Adrenal gland (tissue), 12 donors: ENCODE measurements around the gene MAVS. TPM values are rescaled to one million over a fixed set of nuclear protein-coding genes. Genes with fewer than 3 reads are reported as not detected.

ENCODE experiments used
- DNase-seq, 7 donors: peaks; one replicate each; pipeline ENCODE4 v3.0.0-alpha.2; 2019 to 2020
- H3K27ac ChIP-seq, 5 donors: fragments of 200-600 bp; sonication (generic) in 4 of 5; 1 replicate in 3 of 5; 2 replicates in 2 of 5; pipeline versions ENCODE4 v1.5.1 to v1.8.0; 2016 to 2020; ENCODE audit warnings: mild to moderate bottlenecking in 1 of 5
- H3K27me3 ChIP-seq: fragments of 200-600 bp; 2 replicates; pipeline ENCODE4 v1.8.0; 2021
- H3K36me3 ChIP-seq, 2 donors: fragments of 200-600 bp; replicated peaks in 1 of 2; 1 replicate in 1 of 2; 2 replicates in 1 of 2; pipeline versions ENCODE4 v1.5.1 to v1.8.0; 2018 to 2022
- H3K4me1 ChIP-seq, 2 donors: fragments of 200-600 bp; replicated peaks in 1 of 2; 1 replicate in 1 of 2; 2 replicates in 1 of 2; pipeline versions ENCODE4 v1.5.1 to v1.8.0; 2018 to 2021
- H3K4me3 ChIP-seq, 4 donors: fragments of 200-600 bp; sonication (generic) in 3 of 4; one replicate each; pipeline ENCODE4 v1.5.1; 2016 to 2018
- H3K9me3 ChIP-seq, 3 donors: fragments of 200-600 bp; sonication (generic) in 1 of 3; replicated peaks in 1 of 3; 1 replicate in 2 of 3; 2 replicates in 1 of 3; pipeline versions ENCODE4 v1.5.1 to v1.8.0; 2016 to 2021
- POLR2A ChIP-seq, 2 donors: fragments of 450-650 bp; IDR thresholded peaks; one replicate each; pipeline ENCODE4 v1.6.1; 2017; ENCODE audit warnings: antibody characterized with exemption in 2 of 2, mild to moderate bottlenecking in 2 of 2, moderate library complexity in 1 of 2
- WGBS, 4 donors: extraction: QIAGEN DNeasy Blood & Tissue Kit in 2 of 4; methylation state at CpG; one replicate each; pipeline versions ENCODE4 v1.1.5 to v1.1.7; 2013 to 2017; 5-methylcytosine and 5-hydroxymethylcytosine counted together
- intact Hi-C, 2 donors: fragments of 100-400 bp; cut with DNase I; formaldehyde crosslinking; loops; one replicate each; pipeline versions ENCODE4 v1.14.1 to v1.15.0; 2022 to 2023
- polyA plus RNA-seq, 3 donors: library from polyadenylated mRNA; stranded (reverse); fragments of 200-250 nt in 2 of 3; fragments of 350-450 nt in 1 of 3; fragmentation: Illumina TruSeq in 1 of 3; extraction: RNeasy Lipid Tissue Mini Kit (QIAGEN cat#74804) in 1 of 3; gene quantifications; one replicate each; pipeline ENCODE4 v1.2.3, GENCODE V29; 2013 to 2014
- total RNA-seq, 9 donors: library from RNA; depleted of rRNA in 4 of 9; stranded (reverse); fragments of >200 nt in 4 of 9; fragments of 120-200 nt in 1 of 9; fragmentation: NEBNext Ultra II Directional in 1 of 9; extraction: Animal tissue kit (Norgen Biotek cat#: 25700) in 1 of 9; gene quantifications; one replicate each; pipeline versions ENCODE4 v1.1.0 to v1.2.4, GENCODE V29; 2013 to 2023
- TF ChIP-seq, protein P1 (sequence below), 6 experiments: fragments of 450-650 bp in 4 of 6; fragments of 200-600 bp in 2 of 6; sonication (generic) in 1 of 6; IDR thresholded peaks; 1 replicate in 5 of 6; 2 replicates in 1 of 6; pipeline versions ENCODE4 v1.5.1 to v1.8.0; 2016 to 2021; ENCODE audit warnings: antibody characterized with exemption in 6 of 6, mild to moderate bottlenecking in 2 of 6, moderate library complexity in 1 of 6
- donor health status: healthy with polysubstance abuse.
- donor health status: Bipolar disorder and iron deficiency.
- donor health status: DM: yes; HTN: yes; CAD: no.
- donor health status: DM: no; HTN: no; CAD: no.
- donor health status: DM: no; HTN: no; CAD: no.
- donor health status: DM: yes; HTN: yes; CAD: no.

MAVS gene
- total and polyA plus RNA-seq, 12 donors = 10.0 to 46.7 (median 31.4) TPM

- no peak overlapping the region for H3K4me3 ChIP-seq
- peak overlapping the region in 1 of 5 donors; percentile 41 for H3K27ac ChIP-seq
- H3K27me3 ChIP-seq = no peaks in the 10 kb centered on the region
- H3K4me1 ChIP-seq = peaks cover 3 to 4% of the 10 kb centered on the region in 2 donors
- TF ChIP-seq, protein P1, sequence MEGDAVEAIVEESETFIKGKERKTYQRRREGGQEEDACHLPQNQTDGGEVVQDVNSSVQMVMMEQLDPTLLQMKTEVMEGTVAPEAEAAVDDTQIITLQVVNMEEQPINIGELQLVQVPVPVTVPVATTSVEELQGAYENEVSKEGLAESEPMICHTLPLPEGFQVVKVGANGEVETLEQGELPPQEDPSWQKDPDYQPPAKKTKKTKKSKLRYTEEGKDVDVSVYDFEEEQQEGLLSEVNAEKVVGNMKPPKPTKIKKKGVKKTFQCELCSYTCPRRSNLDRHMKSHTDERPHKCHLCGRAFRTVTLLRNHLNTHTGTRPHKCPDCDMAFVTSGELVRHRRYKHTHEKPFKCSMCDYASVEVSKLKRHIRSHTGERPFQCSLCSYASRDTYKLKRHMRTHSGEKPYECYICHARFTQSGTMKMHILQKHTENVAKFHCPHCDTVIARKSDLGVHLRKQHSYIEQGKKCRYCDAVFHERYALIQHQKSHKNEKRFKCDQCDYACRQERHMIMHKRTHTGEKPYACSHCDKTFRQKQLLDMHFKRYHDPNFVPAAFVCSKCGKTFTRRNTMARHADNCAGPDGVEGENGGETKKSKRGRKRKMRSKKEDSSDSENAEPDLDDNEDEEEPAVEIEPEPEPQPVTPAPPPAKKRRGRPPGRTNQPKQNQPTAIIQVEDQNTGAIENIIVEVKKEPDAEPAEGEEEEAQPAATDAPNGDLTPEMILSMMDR (IDR thresholded peaks at IDR 0.05) = no peak
- no peak for TF ChIP-seq POLR2A (IDR thresholded peaks at IDR 0.05)
- H3K36me3 ChIP-seq = peaks cover 0 to 61% of the 10 kb centered on the region in 2 donors
- no peaks in the 10 kb centered on the region for H3K9me3 ChIP-seq
- WGBS, 4 donors = 38 to 57% (median 50%) methylated on average over 2 of the region's 2 CpGs
- intact Hi-C loops = no loop called here
- no peak for DNase-seq
Observed at GRCh38 chr20:3915691-3916090, 69.1 kb downstream of the MAVS start.

- Histone ChIP-seq H3K4me3 (no peak overlapping the region), H3K36me3 (peaks cover 0 to 57% of the 10 kb centered on the region in 2 donors), H3K27me3 (no peaks in the 10 kb centered on the region), H3K4me1 (peaks cover 3 to 4% of the 10 kb centered on the region in 2 donors), H3K9me3 (no peaks in the 10 kb centered on the region), H3K27ac (no peak overlapping the region)
- no peak for TF ChIP-seq POLR2A (IDR thresholded peaks at IDR 0.05)
- TF ChIP-seq, protein P1 (IDR thresholded peaks at IDR 0.05) = no peak
- intact Hi-C loops = no loop called here
- no peak for DNase-seq
- WGBS, 4 donors = 59 to 70% (median 68%) methylated on average over 2 of the region's 2 CpGs
Observed at GRCh38 chr20:3916364-3916763, 69.7 kb downstream of the MAVS start.

- TF ChIP-seq, protein P1 (IDR thresholded peaks at IDR 0.05) = no peak
- TF ChIP-seq POLR2A (IDR thresholded peaks at IDR 0.05) = no peak
- Histone ChIP-seq H3K9me3 (no peaks in the 10 kb centered on the region), H3K36me3 (peaks cover 0 to 62% of the 10 kb centered on the region in 2 donors), H3K4me1 (peaks cover 13 to 16% of the 10 kb centered on the region in 2 donors), H3K27ac (no peak overlapping the region), H3K4me3 (no peak overlapping the region), H3K27me3 (no peaks in the 10 kb centered on the region)
- WGBS, 4 donors = 91 to 97% (median 93%) methylated on average over 1 of the region's 1 CpG
- intact Hi-C loops = no loop called here
- DNase-seq = no peak
Observed at GRCh38 chr20:3919352-3919751, 72.7 kb downstream of the MAVS start.

DNA sequence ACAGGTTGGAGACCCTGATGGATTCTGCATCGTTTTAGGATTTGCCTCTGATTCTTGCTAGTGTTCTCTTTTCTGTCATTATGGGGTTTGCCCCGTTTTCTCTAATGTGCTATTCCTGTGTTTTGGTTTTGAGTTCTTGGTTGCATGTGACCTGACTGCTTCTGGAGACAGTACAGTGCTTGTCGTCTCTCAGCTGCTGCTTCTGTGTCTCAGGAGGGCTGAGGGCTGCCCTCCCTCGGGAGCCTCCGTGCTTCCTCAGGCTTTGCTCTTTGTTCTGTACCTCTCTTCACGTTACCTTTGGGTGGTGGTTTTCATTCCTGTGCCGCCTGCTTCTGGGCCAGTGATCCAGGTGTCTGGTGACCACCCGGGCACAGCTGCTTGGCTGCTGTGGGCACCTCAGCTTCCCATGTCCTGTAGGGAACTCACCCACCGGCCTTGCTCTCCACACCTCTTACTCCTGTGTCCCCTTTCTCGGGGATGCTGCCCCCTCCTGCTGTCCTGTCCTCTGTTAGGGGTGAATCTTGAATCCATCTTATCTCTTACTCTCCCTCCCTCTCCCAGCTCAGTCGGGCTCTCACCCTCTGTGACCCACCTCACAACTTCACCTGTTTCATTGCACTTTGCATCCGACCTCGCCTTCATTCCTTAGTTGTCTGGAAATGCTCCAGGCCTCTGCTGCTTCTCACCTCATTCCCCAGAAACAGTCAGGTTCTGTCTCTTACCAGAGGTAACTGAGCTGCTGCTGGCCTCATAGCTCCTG lies 75.8 kb downstream of the MAVS start:
- Histone ChIP-seq H3K27me3 (no peaks in the 10 kb centered on the region), H3K36me3 (peaks cover 0 to 59% of the 10 kb centered on the region in 2 donors), H3K4me1 (peaks cover 11 to 28% of the 10 kb centered on the region in 2 donors), H3K4me3 (no peak overlapping the region), H3K27ac (no peak overlapping the region), H3K9me3 (no peaks in the 10 kb centered on the region)
- WGBS, 4 donors = 79 to 86% (median 84%) methylated on average over 13 of the region's 13 CpGs
- intact Hi-C loops = no loop called here
- TF ChIP-seq, protein P1 (IDR thresholded peaks at IDR 0.05) = no peak
- TF ChIP-seq POLR2A (IDR thresholded peaks at IDR 0.05) = no peak
- no peak for DNase-seq
